AG04449 (cell line): ENCODE measurements around the gene ITIH3.

Experiments
- CTCF ChIA-PET: fragments of 350-600 bp; formaldehyde crosslinking; extraction: SDS; loops from one replicate; lab custom pipeline; 2021; ENCODE audit warnings: antibody characterized with exemption; lab: Yijun Ruan, JAX
- POLR2A ChIA-PET: fragments of 400-600, 350-600 bp; formaldehyde crosslinking; extraction: SDS; loops from one replicate; lab custom pipeline; 2020; ENCODE audit warnings: antibody characterized with exemption, inconsistent platforms; lab: Yijun Ruan, JAX
- DNase-seq: peaks from one replicate; pipeline ENCODE4 v3.0.0-alpha.2; 2010; ENCODE audit warnings: low read depth, low spot score
- H3K4me3 ChIP-seq: 2 replicates; pipeline ENCODE4 v1.5.1; 2011; ENCODE audit warnings: low read depth, mild to moderate bottlenecking, control low read depth, low read length
- CTCF ChIP-seq: IDR thresholded peaks from one replicate; pipeline ENCODE4 v1.5.1; 2011; ENCODE audit warnings: mild to moderate bottlenecking, moderate library complexity, low read length, control low read depth, inconsistent platforms; ENCODE audit not compliant: insufficient read depth; ENCODE audit errors: missing control alignments

ITIH3 gene

GRCh38 chr3:52809149-52809548, 14.6 kb downstream of the ITIH3 start:
- DNase-seq = no peak
- no peak overlapping the region for H3K4me3 ChIP-seq
- ChIA-PET CTCF (interaction anchor here (1.3 kb wide), 1 partner anchor 10 kb away, joined by 3 read pairs; no protein-coding TSS in a partner anchor), POLR2A (no interaction called here)
- no peak for TF ChIP-seq CTCF

- ChIA-PET POLR2A (no interaction called here), CTCF (no interaction called here)
- TF ChIP-seq CTCF = no peak
- H3K4me3 ChIP-seq = no peak overlapping the region
- no peak for DNase-seq
Observed at GRCh38 chr3:52809662-52810377, 15.2 kb downstream of the ITIH3 start.

GRCh38 chr3:52810923-52811322, 16.3 kb downstream of the ITIH3 start:
- POLR2A ChIA-PET = no interaction called here
- no peak for DNase-seq
- no peak overlapping the region for H3K4me3 ChIP-seq
- CTCF ChIA-PET = no interaction called here
- no peak for TF ChIP-seq CTCF

- ChIA-PET CTCF (interaction anchor here (0.9 to 2.3 kb wide), 2 partner anchors 10 to 18 kb away, joined by 3 to 10 read pairs; no protein-coding TSS in a partner anchor), POLR2A (no interaction called here)
- no peak overlapping the region for H3K4me3 ChIP-seq
- DNase-seq = no peak
- TF ChIP-seq CTCF = no peak
Observed at GRCh38 chr3:52811452-52812011, 16.9 kb downstream of the ITIH3 start.

- CTCF ChIA-PET = no interaction called here
- POLR2A ChIA-PET = no interaction called here
- DNase-seq = no peak
- TF ChIP-seq CTCF = no peak
- H3K4me3 ChIP-seq = no peak overlapping the region
Observed at GRCh38 chr3:52813810-52814209, 19.2 kb downstream of the ITIH3 start.

GRCh38 chr3:52816199-52816598, 21.6 kb downstream of the ITIH3 start:
- TF ChIP-seq CTCF = no peak
- POLR2A ChIA-PET = no interaction called here
- DNase-seq = no peak
- CTCF ChIA-PET = interaction anchor here (0.8 kb wide), 1 partner anchor 15 kb away, joined by 3 read pairs; no protein-coding TSS in a partner anchor
- no peak overlapping the region for H3K4me3 ChIP-seq
